ENCODE measurements around the gene CASR. TPM values are rescaled to one million over a fixed set of nuclear protein-coding genes. Genes with fewer than 3 reads are reported as not detected.
A peak's percentile ranks its signal among the peaks of the same experiment; 100 is the strongest.

Gene CASR
- total RNA-seq, 2 donors from 2014 or later, result not detected

- ATAC-seq (peak; percentile 76), DNase-seq (no peak)
- intact Hi-C loops (cut with DNase I), result no loop called here
Observed at GRCh38 chr3:122295266-122296062, 112.0 kb downstream of the CASR start.

GRCh38 chr3:122298239-122298638 is 114.8 kb downstream of the CASR start:
- ATAC-seq (no peak), DNase-seq (no peak)
- intact Hi-C loops (cut with DNase I), result no loop called here

GRCh38 chr3:122299215-122299614 is 115.7 kb downstream of the CASR start:
- ATAC-seq (no peak), DNase-seq (no peak)
- intact Hi-C loops (cut with DNase I), result no loop called here

- ATAC-seq (no peak), DNase-seq (no peak)
- intact Hi-C loops (cut with DNase I), result no loop called here
Observed at GRCh38 chr3:122299872-122300460, 116.5 kb downstream of the CASR start.

- ATAC-seq (no peak), DNase-seq (no peak)
- intact Hi-C loops (cut with DNase I), result no loop called here
Observed at GRCh38 chr3:122301063-122301462, 117.6 kb downstream of the CASR start.

GRCh38 chr3:122305818-122306621 is 122.6 kb downstream of the CASR start:
- ATAC-seq (no peak), DNase-seq (no peak)
- intact Hi-C loops (cut with DNase I), result no loop called here

- DNase-seq (no peak), ATAC-seq (no peak)
- intact Hi-C loops (cut with DNase I), result no loop called here
Observed at GRCh38 chr3:122306622-122306953, 123.1 kb downstream of the CASR start.

- ATAC-seq (no peak), DNase-seq (no peak)
- intact Hi-C loops (cut with DNase I), result no loop called here
Observed at GRCh38 chr3:122307094-122307687, 123.7 kb downstream of the CASR start.

- intact Hi-C loops (cut with DNase I), result no loop called here
Observed at GRCh38 chr3:122307976-122308375, 124.5 kb downstream of the CASR start.

GRCh38 chr3:122310361-122310760 is 126.9 kb downstream of the CASR start:
- DNase-seq (no peak), ATAC-seq (no peak)
- intact Hi-C loops (cut with DNase I), result no loop called here

More at GRCh38 chr3:122307976-122308375, 124.5 kb downstream of the CASR start:
- ATAC-seq (no peak), DNase-seq (no peak)

GRCh38 chr3:122312826-122313225 is 129.4 kb downstream of the CASR start:
- ATAC-seq (no peak), DNase-seq (no peak)
- intact Hi-C loops (cut with DNase I), result no loop called here

GRCh38 chr3:122313281-122313680 is 129.8 kb downstream of the CASR start:
- ATAC-seq (peak in 1 of 2 donors; percentile 67), DNase-seq (no peak)
- intact Hi-C loops (cut with DNase I), result no loop called here

GRCh38 chr3:122314228-122314876 is 130.9 kb downstream of the CASR start:
- DNase-seq (no peak), ATAC-seq (no peak)
- intact Hi-C loops (cut with DNase I), result no loop called here

- DNase-seq (no peak), ATAC-seq (no peak)
- intact Hi-C loops (cut with DNase I), result no loop called here
Observed at GRCh38 chr3:122315619-122316018, 132.2 kb downstream of the CASR start.

- no peak for DNase-seq
- no peak for ATAC-seq
- intact Hi-C loops (cut with DNase I), result no loop called here
Observed at GRCh38 chr3:122316368-122316767, 132.9 kb downstream of the CASR start.

GRCh38 chr3:122318620-122319019 is 135.2 kb downstream of the CASR start:
- no peak for ATAC-seq
- intact Hi-C loops (cut with DNase I), result no loop called here
- no peak for DNase-seq

GRCh38 chr3:122322095-122323075 is 138.9 kb downstream of the CASR start:
- DNase-seq, result no peak
- intact Hi-C loops (cut with DNase I), result no loop called here
- no peak for ATAC-seq

- no peak for DNase-seq
- no peak for ATAC-seq
- intact Hi-C loops (cut with DNase I), result no loop called here
Observed at GRCh38 chr3:122324871-122325323, 141.4 kb downstream of the CASR start, which contains the start of gene CSTA. CSTA (plus strand) TSS chr3:122325248; CDS start chr3:122325293, 45 bp downstream.

All from left cardiac atrium (tissue), 4 donors.